ENCODE results near the gene DUSP7.

DNA sequence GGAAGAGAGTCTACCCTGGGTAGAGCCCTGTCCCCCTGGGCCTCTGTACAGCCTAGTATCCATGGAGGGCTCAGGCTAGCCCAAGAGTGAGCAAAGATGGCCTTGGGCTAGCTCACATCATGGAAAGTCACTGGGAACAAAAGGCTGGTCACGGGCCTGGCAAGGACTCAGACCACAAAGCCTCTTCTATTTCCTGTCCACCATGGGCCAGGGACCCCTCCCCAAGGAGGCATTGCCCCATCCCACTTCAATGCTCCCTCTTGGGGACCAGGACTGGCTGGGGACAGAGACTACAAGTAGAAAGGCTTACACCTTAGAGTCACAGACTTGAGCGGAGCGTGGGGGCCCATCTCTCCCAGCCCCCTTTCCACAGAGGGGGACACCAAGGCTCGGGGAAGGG, 16.9 kb downstream of the DUSP7 start:
- TF ChIP-seq CTCF (IDR thresholded peaks at IDR 0.05 in 2 of 3, conservative IDR thresholded peaks at IDR 0.05 in 1 of 3; ENCODE audit: borderline replicate concordance in 1 of 3, insufficient read depth in 1 of 3, low read depth in 2 of 3, low read length in 2 of 3), result no peak
- no peak for TF ChIP-seq SP1 (IDR thresholded peaks at IDR 0.05; ENCODE audit: low read depth)
- no peak for TF ChIP-seq POLR2AphosphoS5 (IDR thresholded peaks at IDR 0.05; ENCODE audit: low read depth, low read length)
- no peak for TF ChIP-seq ZNF274 (IDR thresholded peaks at IDR 0.05; ENCODE audit: low read depth, low read length)
- TF ChIP-seq EZH2phosphoT487 (IDR thresholded peaks at IDR 0.05; ENCODE audit: borderline replicate concordance), result no peak
- TF ChIP-seq TCF7L2 (IDR thresholded peaks at IDR 0.05; ENCODE audit: borderline replicate concordance, extremely low read depth, insufficient read depth, insufficient read length), result no peak
- no peak for TF ChIP-seq POLR2A (IDR thresholded peaks at IDR 0.05; ENCODE audit: borderline replicate concordance, extremely low read depth, insufficient read depth, insufficient read length)
- TF ChIP-seq SRF (IDR thresholded peaks at IDR 0.05; ENCODE audit: low read depth), result no peak
- TF ChIP-seq RAD21 (IDR thresholded peaks at IDR 0.05; ENCODE audit: low read depth), result no peak
- TF ChIP-seq, protein P1, sequence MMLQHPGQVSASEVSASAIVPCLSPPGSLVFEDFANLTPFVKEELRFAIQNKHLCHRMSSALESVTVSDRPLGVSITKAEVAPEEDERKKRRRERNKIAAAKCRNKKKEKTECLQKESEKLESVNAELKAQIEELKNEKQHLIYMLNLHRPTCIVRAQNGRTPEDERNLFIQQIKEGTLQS (IDR thresholded peaks at IDR 0.05), result no peak
- no peak for TF ChIP-seq EZH2 (IDR thresholded peaks at IDR 0.05)
- TF ChIP-seq FOSL1 (IDR thresholded peaks at IDR 0.05; ENCODE audit: low read depth), result no peak

All from HCT116 (cell line).